H1 (cell line): ENCODE results near the gene FOXRED1. TPM values are rescaled to one million over a fixed set of nuclear protein-coding genes. Genes with fewer than 3 reads are reported as not detected.

Experiments
- CTCF ChIA-PET: fragments of 300-600 bp; sonication (Branson Sonifier 250); formaldehyde crosslinking; loops from one replicate; lab custom pipeline; 2021; ENCODE audit not compliant: partially characterized antibody; lab: Charles Lee
- POLR2A ChIA-PET: fragments of 300-600 bp; sonication (Branson Sonifier 250); formaldehyde crosslinking; loops from one replicate; lab custom pipeline; 2021; ENCODE audit warnings: inconsistent platforms; ENCODE audit not compliant: partially characterized antibody; lab: Charles Lee
- DNase-seq, 2 experiments: peaks; one replicate each; pipeline versions ENCODE4 v3.0.0 to v3.0.0-alpha.2; 2010 to 2022; ENCODE audit warnings: low spot score in 2 of 2, low read depth in 1 of 2, mixed read lengths in 1 of 2
- FAIRE-seq: peaks from 2 replicates; lab custom pipeline; 2011; peaks lifted over from hg19 to GRCh38; lab: Jason Lieb, UNC
- H2AFZ ChIP-seq: 2 replicates; pipeline ENCODE4 v1.8.1; 2012; ENCODE audit warnings: low read length, inconsistent platforms
- H2AK5ac ChIP-seq: 2 replicates; pipeline ENCODE4 v1.6.1; 2013; ENCODE audit warnings: low read depth, low read length
- H2BK120ac ChIP-seq: replicated peaks from 2 replicates; pipeline ENCODE3; 2013; ENCODE audit warnings: low read depth, low read length, inconsistent platforms
- H2BK12ac ChIP-seq: 2 replicates; pipeline ENCODE4 v1.6.1; 2013; ENCODE audit warnings: low read depth, low read length
- H2BK15ac ChIP-seq: 2 replicates; pipeline ENCODE4 v1.6.1; 2013; ENCODE audit warnings: low read length
- H2BK20ac ChIP-seq: 2 replicates; pipeline ENCODE4 v1.6.1; 2013; ENCODE audit warnings: low read length
- H2BK5ac ChIP-seq: 2 replicates; pipeline ENCODE4 v1.6.1; 2013; ENCODE audit warnings: low read depth, low read length
- H3K14ac ChIP-seq: 2 replicates; pipeline ENCODE4 v1.6.1; 2013; ENCODE audit warnings: inconsistent platforms; ENCODE audit not compliant: insufficient read length
- H3K18ac ChIP-seq: 2 replicates; pipeline ENCODE4 v1.6.1; 2013; ENCODE audit warnings: low read length; ENCODE audit errors: extremely low read depth
- H3K23ac ChIP-seq: 2 replicates; pipeline ENCODE4 v1.6.1; 2013; ENCODE audit warnings: inconsistent platforms; ENCODE audit not compliant: insufficient read length
- H3K23me2 ChIP-seq: 2 replicates; pipeline ENCODE4 v1.6.1; 2013; ENCODE audit warnings: low read depth, low read length
- H3K27ac ChIP-seq: 2 replicates; pipeline ENCODE4 v1.6.1; 2011; ENCODE audit warnings: low read depth, low read length, inconsistent platforms
- H3K27me3 ChIP-seq, 4 experiments: replicated peaks in 1 of 4; 1 replicate in 1 of 4; 2 replicates in 3 of 4; pipeline versions ENCODE4 v1.6.1 to v1.8.1; 2011 to 2013; ENCODE audit warnings: low read length in 3 of 4, mild to moderate bottlenecking in 3 of 4, inconsistent platforms in 2 of 4, mixed read lengths in 2 of 4, moderate library complexity in 1 of 4; ENCODE audit not compliant: control insufficient read depth in 3 of 4, insufficient read depth in 3 of 4; ENCODE audit errors: extremely low read depth in 1 of 4
- H3K36me3 ChIP-seq, 4 experiments: 2 replicates each; pipeline versions ENCODE4 v1.6.1 to v1.8.1; 2011 to 2013; ENCODE audit warnings: mild to moderate bottlenecking in 4 of 4, low read length in 3 of 4, moderate library complexity in 2 of 4, control low read depth in 1 of 4, inconsistent platforms in 1 of 4; ENCODE audit not compliant: insufficient read depth in 4 of 4, control insufficient read depth in 2 of 4
- H3K4ac ChIP-seq: replicated peaks from 2 replicates; pipeline ENCODE3; 2013; ENCODE audit warnings: low read length, low read depth, mixed read lengths, inconsistent platforms; ENCODE audit not compliant: insufficient read length
- H3K4me1 ChIP-seq, 4 experiments: replicated peaks in 1 of 4; 1 replicate in 1 of 4; 2 replicates in 3 of 4; pipeline versions ENCODE4 v1.6.1 to v1.8.1; 2011 to 2013; ENCODE audit warnings: low read length in 3 of 4, inconsistent platforms in 2 of 4, mixed read lengths in 1 of 4; ENCODE audit not compliant: insufficient read depth in 4 of 4, control insufficient read depth in 3 of 4
- H3K4me2 ChIP-seq, 2 experiments: 2 replicates each; pipeline versions ENCODE4 v1.6.1 to v1.8.1; 2011 to 2013; ENCODE audit warnings: low read depth in 2 of 2, low read length in 2 of 2, control low read depth in 1 of 2, inconsistent platforms in 1 of 2, mild to moderate bottlenecking in 1 of 2; ENCODE audit not compliant: insufficient read depth in 1 of 2
- H3K4me3 ChIP-seq, 4 experiments: fragments of 200-600, 300-600 bp in 1 of 4; sonication (generic), shearing (Covaris generic), sonication (Bioruptor Twin) in 1 of 4; 2 replicates each; pipeline versions ENCODE4 v1.5.1 to v1.8.1; 2011 to 2016; ENCODE audit warnings: low read length in 4 of 4, low read depth in 3 of 4, control low read depth in 2 of 4, inconsistent platforms in 2 of 4, mild to moderate bottlenecking in 2 of 4, mixed read lengths in 1 of 4, moderate library complexity in 1 of 4; ENCODE audit not compliant: insufficient read depth in 2 of 4; ENCODE audit errors: extremely low read depth in 1 of 4
- H3K56ac ChIP-seq: replicated peaks from 2 replicates; pipeline ENCODE3; 2013; ENCODE audit warnings: low read depth, mild to moderate bottlenecking, mixed read lengths, low read length, inconsistent platforms; ENCODE audit not compliant: insufficient read length
- H3K79me1 ChIP-seq: 2 replicates; pipeline ENCODE4 v1.6.1; 2013; ENCODE audit warnings: low read depth, low read length, control low read depth
- H3K79me2 ChIP-seq, 2 experiments: 2 replicates each; pipeline versions ENCODE4 v1.6.1 to v1.8.1; 2012 to 2013; ENCODE audit warnings: low read length in 2 of 2, mild to moderate bottlenecking in 2 of 2, inconsistent platforms in 1 of 2; ENCODE audit not compliant: insufficient read depth in 2 of 2, control insufficient read depth in 1 of 2
- H3K9ac ChIP-seq, 4 experiments: replicated peaks in 1 of 4; 1 replicate in 1 of 4; 2 replicates in 3 of 4; pipeline versions ENCODE4 v1.6.1 to v1.8.1; 2011 to 2013; ENCODE audit warnings: low read depth in 3 of 4, low read length in 3 of 4, control low read depth in 2 of 4, mild to moderate bottlenecking in 2 of 4, moderate library complexity in 2 of 4, inconsistent platforms in 1 of 4; ENCODE audit errors: extremely low read depth in 1 of 4
- H3K9me3 ChIP-seq, 2 experiments: 2 replicates each; pipeline versions ENCODE4 v1.6.1 to v1.8.1; 2012 to 2013; ENCODE audit warnings: mild to moderate bottlenecking in 2 of 2, moderate library complexity in 2 of 2, control low read depth in 1 of 2, inconsistent platforms in 1 of 2, low read depth in 1 of 2, low read length in 1 of 2, mixed read lengths in 1 of 2; ENCODE audit not compliant: insufficient read depth in 2 of 2
- H4K20me1 ChIP-seq, 2 experiments: replicated peaks in 1 of 2; 2 replicates each; pipeline versions ENCODE3 to v1.8.1; 2011 to 2013; ENCODE audit warnings: inconsistent platforms in 2 of 2, low read length in 2 of 2, mild to moderate bottlenecking in 1 of 2; ENCODE audit not compliant: insufficient read depth in 2 of 2, control insufficient read depth in 1 of 2
- H4K5ac ChIP-seq: 2 replicates; pipeline ENCODE4 v1.6.1; 2013; ENCODE audit warnings: low read length, low read depth, mixed read lengths, inconsistent platforms; ENCODE audit not compliant: insufficient read length
- H4K8ac ChIP-seq: 2 replicates; pipeline ENCODE4 v1.8.0; 2013; ENCODE audit warnings: mild to moderate bottlenecking, moderate library complexity, low read length, inconsistent platforms; ENCODE audit not compliant: insufficient read depth; ENCODE audit errors: extremely low read depth
- H4K91ac ChIP-seq: replicated peaks from 2 replicates; pipeline ENCODE3; 2013; ENCODE audit warnings: low read length, mixed read lengths, inconsistent platforms; ENCODE audit not compliant: insufficient read length
- BCL11A ChIP-seq, 2 experiments: IDR thresholded peaks; one replicate each; pipeline ENCODE4 v1.6.1; 2011; ENCODE audit warnings: low read depth in 2 of 2, low read length in 2 of 2, mild to moderate bottlenecking in 2 of 2
- POLR2A ChIP-seq, 2 experiments: IDR thresholded peaks; 1 replicate in 1 of 2; 2 replicates in 1 of 2; pipeline ENCODE4 v1.6.1; 2011; ENCODE audit warnings: low read depth in 2 of 2, low read length in 2 of 2, mild to moderate bottlenecking in 2 of 2; ENCODE audit errors: control extremely low read depth in 1 of 2
- POLR2AphosphoS5 ChIP-seq: IDR thresholded peaks from 2 replicates; pipeline ENCODE4 v1.6.1; 2011; ENCODE audit warnings: low read depth, low read length
- WGBS, 2 experiments: shearing (Covaris generic) in 1 of 2; methylation state at CpG; one replicate each; pipeline versions ENCODE4 v1.1.6 to v1.1.7; 2013 to 2015; ENCODE audit warnings: low lambda C conversion rate in 2 of 2, mixed read lengths in 2 of 2, inconsistent platforms in 1 of 2, low coverage in 1 of 2, missing lambda C conversion rate in 1 of 2; ENCODE audit not compliant: insufficient replicate concordance in 2 of 2, insufficient coverage in 1 of 2, insufficient read length in 1 of 2; ENCODE audit errors: extremely low coverage in 1 of 2, missing lambda C conversion rate in 1 of 2; 5-methylcytosine and 5-hydroxymethylcytosine counted together
- polyA plus RNA-seq, 7 experiments: library from polyadenylated mRNA; depleted of rRNA in 3 of 7; stranded (reverse) in 5 of 7; unstranded in 2 of 7; fragments of >200 nt in 5 of 7; fragments of 200-250 nt in 2 of 7; gene quantifications; 1 replicate in 5 of 7; 2 replicates in 1 of 7; 4 replicates in 1 of 7; pipeline versions ENCODE4 v1.2.1 to v1.2.3, GENCODE V29; 2011 to 2013; ENCODE audit warnings: missing spikeins in 2 of 7, mixed read lengths in 2 of 7
- total RNA-seq: library from RNA; stranded (reverse); fragmentation: NEBNext Ultra II Directional; extraction: Animal tissue kit (Norgen Biotek cat#: 25700); gene quantifications from 2 replicates; pipeline ENCODE4 v1.2.1, GENCODE V29; 2021

The FOXRED1 gene
- total and polyA plus RNA-seq, 2 of the 8 experiments (the other 6 are each of a cell fraction or from before 2014, with no cell fraction given) = 48.8 to 99.4 TPM

DNA sequence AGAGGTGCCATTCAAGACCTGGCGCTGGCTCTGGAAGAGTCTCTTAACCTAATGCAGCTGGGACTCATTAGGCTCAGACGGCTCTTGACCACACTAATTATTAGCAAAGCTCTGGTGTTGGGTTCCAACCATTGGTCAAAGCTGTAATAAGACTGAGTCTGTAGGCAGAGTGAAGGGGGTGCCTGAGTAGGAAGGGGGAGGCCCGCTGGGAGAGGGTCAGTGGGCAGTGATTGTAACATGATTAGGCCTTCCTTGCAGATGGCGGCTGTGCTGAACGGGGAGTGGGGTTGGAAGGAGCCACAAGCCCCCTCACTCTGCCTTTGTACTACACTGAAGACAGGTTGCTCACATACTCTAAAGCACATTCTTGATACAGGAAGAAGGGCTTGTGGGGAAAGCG lies 5.5 kb upstream of the FOXRED1 start:
- CTCF ChIA-PET = interaction anchor here (1.1 kb wide), 1 partner anchor 44 kb away, joined by 3 read pairs; no protein-coding TSS in a partner anchor
- Histone ChIP-seq H3K4me3 (no peak overlapping the region), H2BK120ac (no peak overlapping the region), H2BK5ac (no peak overlapping the region), H3K27me3 (no peaks in the 10 kb centered on the region), H3K4me1 (peaks cover 0 to 3% (median 2%) of the 10 kb centered on the region in 4 experiments; a peak in 1 of 7 replicates), H2AFZ (no peak overlapping the region), H3K79me1 (no peaks in the 10 kb centered on the region; the same call in 1 of the 2 replicates)
- DNase-seq = no peak
- 86% methylated on average over 6 of the region's 6 CpGs; no CpG with 5 or more reads in 1 of the 2 experiments for WGBS, 2 experiments
- POLR2A ChIA-PET = interaction anchor here (0.9 to 5.9 kb wide), 9 partner anchors 9 to 143 kb away, joined by 3 to 43 read pairs (median 11); partner anchors contain the start of genes FAM118B, RPUSD4 and TIRAP
- TF ChIP-seq BCL11A (IDR thresholded peaks at IDR 0.05; ENCODE audit: low read depth in 2 of 2, low read length in 2 of 2) (no peak), POLR2A (IDR thresholded peaks at IDR 0.05; ENCODE audit: control extremely low read depth in 1 of 2, low read depth in 2 of 2, low read length in 2 of 2) (peak in 1 of 2 experiments; percentile 13; a peak in 1 of 3 replicates), POLR2AphosphoS5 (peak; percentile 72)
- TF ChIP-seq, all 59 proteins: peak for 2
- no peak overlapping the region for H3K4me2 ChIP-seq
- no peaks in the 10 kb centered on the region for H3K9me3 ChIP-seq
- no peak overlapping the region for H2AK5ac ChIP-seq
- H3K79me2 ChIP-seq = peaks cover 0 to 15% of the 10 kb centered on the region in 2 experiments; a peak in 2 of 4 replicates
- H3K4ac ChIP-seq = no peak overlapping the region
- H3K18ac ChIP-seq = no peak overlapping the region
- H2BK20ac ChIP-seq = no peak overlapping the region
- H4K8ac ChIP-seq = peak overlapping the region; percentile 36; the same call in 1 of the 2 replicates
- no peak overlapping the region for H4K91ac ChIP-seq
- H2BK15ac ChIP-seq = no peak overlapping the region
- H3K56ac ChIP-seq = no peak overlapping the region
- peaks cover 39 to 61% (median 51%) of the 10 kb centered on the region in 4 experiments for H3K36me3 ChIP-seq
- H4K20me1 ChIP-seq = peaks cover 2 to 8% of the 10 kb centered on the region in 2 experiments
- no peak overlapping the region for H3K27ac ChIP-seq
- no peak overlapping the region for H3K14ac ChIP-seq
- peaks cover 3% of the 10 kb centered on the region; the same call in 1 of the 2 replicates for H3K23me2 ChIP-seq
- H3K9ac ChIP-seq = no peak overlapping the region
- H4K5ac ChIP-seq = no peak overlapping the region
- FAIRE-seq = no peak
- no peak overlapping the region for H2BK12ac ChIP-seq
- H3K23ac ChIP-seq = no peak overlapping the region
